Measurements from ENCODE around the gene FBXO34. TPM values are rescaled to one million over a fixed set of nuclear protein-coding genes. Genes with fewer than 3 reads are reported as not detected.

Gene FBXO34
- total RNA-seq, 1 experiment from 2014 or later: 13.9 TPM

DNA sequence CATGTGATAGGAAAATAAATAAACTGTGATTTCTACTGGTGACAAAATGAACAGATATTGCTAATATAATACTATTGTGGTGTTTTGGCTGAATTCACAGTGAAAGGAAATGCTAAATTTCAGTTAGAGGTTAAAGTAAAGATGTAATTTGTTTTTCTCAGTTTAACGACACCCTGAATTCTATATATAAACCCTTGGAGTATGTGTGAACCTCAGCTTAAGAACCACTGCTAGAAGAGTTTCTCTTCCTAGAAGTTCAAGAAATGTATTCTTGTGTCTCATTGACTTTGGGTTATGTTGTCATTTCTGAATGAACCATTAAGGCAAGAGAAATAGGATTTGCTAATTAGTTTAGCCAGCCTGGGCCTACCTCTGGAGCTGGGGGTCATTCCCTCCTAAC lies 8.2 kb downstream of the FBXO34 start:
- Mint-ChIP-seq H3K36me3 (no peaks in the 10 kb centered on the region; the same call in 1 of the 2 replicates), H3K27ac (no peak overlapping the region), H3K4me3 (no peak overlapping the region), H3K9me3 (0 out of 2 replicates have a peak, but pooled peaks cover 3% of the 10 kb centered on the region), H3K27me3 (ENCODE audit: low read depth) (no peaks in the 10 kb centered on the region), H3K4me1 (peaks cover 9% of the 10 kb centered on the region)
- ChIA-PET POLR2A (no interaction called here), CTCF (interaction anchor here (0.6 kb wide), 1 partner anchor 103 kb away, joined by 5 read pairs; no protein-coding TSS in a partner anchor)
- ATAC-seq: no peak
- DNase-seq (ENCODE audit: low spot score): no peak
- TF ChIP-seq ZNF317 (CRISPR knock-in tag; IDR thresholded peaks at IDR 0.05; ENCODE audit: borderline replicate concordance, low read depth): no peak
- TF ChIP-seq NR1H2 (CRISPR knock-in tag; IDR thresholded peaks at IDR 0.05): no peak
- TF ChIP-seq, protein P1, sequence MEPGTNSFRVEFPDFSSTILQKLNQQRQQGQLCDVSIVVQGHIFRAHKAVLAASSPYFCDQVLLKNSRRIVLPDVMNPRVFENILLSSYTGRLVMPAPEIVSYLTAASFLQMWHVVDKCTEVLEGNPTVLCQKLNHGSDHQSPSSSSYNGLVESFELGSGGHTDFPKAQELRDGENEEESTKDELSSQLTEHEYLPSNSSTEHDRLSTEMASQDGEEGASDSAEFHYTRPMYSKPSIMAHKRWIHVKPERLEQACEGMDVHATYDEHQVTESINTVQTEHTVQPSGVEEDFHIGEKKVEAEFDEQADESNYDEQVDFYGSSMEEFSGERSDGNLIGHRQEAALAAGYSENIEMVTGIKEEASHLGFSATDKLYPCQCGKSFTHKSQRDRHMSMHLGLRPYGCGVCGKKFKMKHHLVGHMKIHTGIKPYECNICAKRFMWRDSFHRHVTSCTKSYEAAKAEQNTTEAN (CRISPR knock-in tag; IDR thresholded peaks at IDR 0.05): no peak
- TF ChIP-seq, protein P2, sequence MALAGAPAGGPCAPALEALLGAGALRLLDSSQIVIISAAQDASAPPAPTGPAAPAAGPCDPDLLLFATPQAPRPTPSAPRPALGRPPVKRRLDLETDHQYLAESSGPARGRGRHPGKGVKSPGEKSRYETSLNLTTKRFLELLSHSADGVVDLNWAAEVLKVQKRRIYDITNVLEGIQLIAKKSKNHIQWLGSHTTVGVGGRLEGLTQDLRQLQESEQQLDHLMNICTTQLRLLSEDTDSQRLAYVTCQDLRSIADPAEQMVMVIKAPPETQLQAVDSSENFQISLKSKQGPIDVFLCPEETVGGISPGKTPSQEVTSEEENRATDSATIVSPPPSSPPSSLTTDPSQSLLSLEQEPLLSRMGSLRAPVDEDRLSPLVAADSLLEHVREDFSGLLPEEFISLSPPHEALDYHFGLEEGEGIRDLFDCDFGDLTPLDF (CRISPR knock-in tag; IDR thresholded peaks at IDR 0.05): no peak
- TF ChIP-seq SOX15 (CRISPR knock-in tag; IDR thresholded peaks at IDR 0.05): no peak
- TF ChIP-seq, protein P3, sequence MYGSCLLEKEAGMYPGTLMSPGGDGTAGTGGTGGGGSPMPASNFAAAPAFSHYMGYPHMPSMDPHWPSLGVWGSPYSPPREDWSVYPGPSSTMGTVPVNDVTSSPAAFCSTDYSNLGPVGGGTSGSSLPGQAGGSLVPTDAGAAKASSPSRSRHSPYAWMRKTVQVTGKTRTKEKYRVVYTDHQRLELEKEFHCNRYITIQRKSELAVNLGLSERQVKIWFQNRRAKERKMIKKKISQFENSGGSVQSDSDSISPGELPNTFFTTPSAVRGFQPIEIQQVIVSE (CRISPR knock-in tag; IDR thresholded peaks at IDR 0.05; ENCODE audit: borderline replicate concordance): no peak
- TF ChIP-seq, protein P4, sequence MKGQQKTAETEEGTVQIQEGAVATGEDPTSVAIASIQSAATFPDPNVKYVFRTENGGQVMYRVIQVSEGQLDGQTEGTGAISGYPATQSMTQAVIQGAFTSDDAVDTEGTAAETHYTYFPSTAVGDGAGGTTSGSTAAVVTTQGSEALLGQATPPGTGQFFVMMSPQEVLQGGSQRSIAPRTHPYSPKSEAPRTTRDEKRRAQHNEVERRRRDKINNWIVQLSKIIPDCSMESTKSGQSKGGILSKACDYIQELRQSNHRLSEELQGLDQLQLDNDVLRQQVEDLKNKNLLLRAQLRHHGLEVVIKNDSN (CRISPR knock-in tag; IDR thresholded peaks at IDR 0.05): no peak
- TF ChIP-seq, protein P5, sequence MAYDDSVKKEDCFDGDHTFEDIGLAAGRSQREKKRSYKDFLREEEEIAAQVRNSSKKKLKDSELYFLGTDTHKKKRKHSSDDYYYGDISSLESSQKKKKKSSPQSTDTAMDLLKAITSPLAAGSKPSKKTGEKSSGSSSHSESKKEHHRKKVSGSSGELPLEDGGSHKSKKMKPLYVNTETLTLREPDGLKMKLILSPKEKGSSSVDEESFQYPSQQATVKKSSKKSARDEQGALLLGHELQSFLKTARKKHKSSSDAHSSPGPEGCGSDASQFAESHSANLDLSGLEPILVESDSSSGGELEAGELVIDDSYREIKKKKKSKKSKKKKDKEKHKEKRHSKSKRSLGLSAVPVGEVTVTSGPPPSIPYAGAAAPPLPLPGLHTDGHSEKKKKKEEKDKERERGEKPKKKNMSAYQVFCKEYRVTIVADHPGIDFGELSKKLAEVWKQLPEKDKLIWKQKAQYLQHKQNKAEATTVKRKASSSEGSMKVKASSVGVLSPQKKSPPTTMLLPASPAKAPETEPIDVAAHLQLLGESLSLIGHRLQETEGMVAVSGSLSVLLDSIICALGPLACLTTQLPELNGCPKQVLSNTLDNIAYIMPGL (CRISPR knock-in tag; IDR thresholded peaks at IDR 0.05): no peak
- TF ChIP-seq GTF2I (CRISPR knock-in tag; conservative IDR thresholded peaks at IDR 0.05): no peak
- TF ChIP-seq TEAD1 (CRISPR knock-in tag; IDR thresholded peaks at IDR 0.05): no peak
- no peak for TF ChIP-seq HMGA2 (CRISPR knock-in tag; IDR thresholded peaks at IDR 0.05)
- TF ChIP-seq, protein P6, sequence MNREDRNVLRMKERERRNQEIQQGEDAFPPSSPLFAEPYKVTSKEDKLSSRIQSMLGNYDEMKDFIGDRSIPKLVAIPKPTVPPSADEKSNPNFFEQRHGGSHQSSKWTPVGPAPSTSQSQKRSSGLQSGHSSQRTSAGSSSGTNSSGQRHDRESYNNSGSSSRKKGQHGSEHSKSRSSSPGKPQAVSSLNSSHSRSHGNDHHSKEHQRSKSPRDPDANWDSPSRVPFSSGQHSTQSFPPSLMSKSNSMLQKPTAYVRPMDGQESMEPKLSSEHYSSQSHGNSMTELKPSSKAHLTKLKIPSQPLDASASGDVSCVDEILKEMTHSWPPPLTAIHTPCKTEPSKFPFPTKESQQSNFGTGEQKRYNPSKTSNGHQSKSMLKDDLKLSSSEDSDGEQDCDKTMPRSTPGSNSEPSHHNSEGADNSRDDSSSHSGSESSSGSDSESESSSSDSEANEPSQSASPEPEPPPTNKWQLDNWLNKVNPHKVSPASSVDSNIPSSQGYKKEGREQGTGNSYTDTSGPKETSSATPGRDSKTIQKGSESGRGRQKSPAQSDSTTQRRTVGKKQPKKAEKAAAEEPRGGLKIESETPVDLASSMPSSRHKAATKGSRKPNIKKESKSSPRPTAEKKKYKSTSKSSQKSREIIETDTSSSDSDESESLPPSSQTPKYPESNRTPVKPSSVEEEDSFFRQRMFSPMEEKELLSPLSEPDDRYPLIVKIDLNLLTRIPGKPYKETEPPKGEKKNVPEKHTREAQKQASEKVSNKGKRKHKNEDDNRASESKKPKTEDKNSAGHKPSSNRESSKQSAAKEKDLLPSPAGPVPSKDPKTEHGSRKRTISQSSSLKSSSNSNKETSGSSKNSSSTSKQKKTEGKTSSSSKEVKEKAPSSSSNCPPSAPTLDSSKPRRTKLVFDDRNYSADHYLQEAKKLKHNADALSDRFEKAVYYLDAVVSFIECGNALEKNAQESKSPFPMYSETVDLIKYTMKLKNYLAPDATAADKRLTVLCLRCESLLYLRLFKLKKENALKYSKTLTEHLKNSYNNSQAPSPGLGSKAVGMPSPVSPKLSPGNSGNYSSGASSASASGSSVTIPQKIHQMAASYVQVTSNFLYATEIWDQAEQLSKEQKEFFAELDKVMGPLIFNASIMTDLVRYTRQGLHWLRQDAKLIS (CRISPR knock-in tag; IDR thresholded peaks at IDR 0.05; ENCODE audit: borderline replicate concordance): no peak
- no peak for TF ChIP-seq EMX1 (CRISPR knock-in tag; IDR thresholded peaks at IDR 0.05)
- TF ChIP-seq, protein P7, sequence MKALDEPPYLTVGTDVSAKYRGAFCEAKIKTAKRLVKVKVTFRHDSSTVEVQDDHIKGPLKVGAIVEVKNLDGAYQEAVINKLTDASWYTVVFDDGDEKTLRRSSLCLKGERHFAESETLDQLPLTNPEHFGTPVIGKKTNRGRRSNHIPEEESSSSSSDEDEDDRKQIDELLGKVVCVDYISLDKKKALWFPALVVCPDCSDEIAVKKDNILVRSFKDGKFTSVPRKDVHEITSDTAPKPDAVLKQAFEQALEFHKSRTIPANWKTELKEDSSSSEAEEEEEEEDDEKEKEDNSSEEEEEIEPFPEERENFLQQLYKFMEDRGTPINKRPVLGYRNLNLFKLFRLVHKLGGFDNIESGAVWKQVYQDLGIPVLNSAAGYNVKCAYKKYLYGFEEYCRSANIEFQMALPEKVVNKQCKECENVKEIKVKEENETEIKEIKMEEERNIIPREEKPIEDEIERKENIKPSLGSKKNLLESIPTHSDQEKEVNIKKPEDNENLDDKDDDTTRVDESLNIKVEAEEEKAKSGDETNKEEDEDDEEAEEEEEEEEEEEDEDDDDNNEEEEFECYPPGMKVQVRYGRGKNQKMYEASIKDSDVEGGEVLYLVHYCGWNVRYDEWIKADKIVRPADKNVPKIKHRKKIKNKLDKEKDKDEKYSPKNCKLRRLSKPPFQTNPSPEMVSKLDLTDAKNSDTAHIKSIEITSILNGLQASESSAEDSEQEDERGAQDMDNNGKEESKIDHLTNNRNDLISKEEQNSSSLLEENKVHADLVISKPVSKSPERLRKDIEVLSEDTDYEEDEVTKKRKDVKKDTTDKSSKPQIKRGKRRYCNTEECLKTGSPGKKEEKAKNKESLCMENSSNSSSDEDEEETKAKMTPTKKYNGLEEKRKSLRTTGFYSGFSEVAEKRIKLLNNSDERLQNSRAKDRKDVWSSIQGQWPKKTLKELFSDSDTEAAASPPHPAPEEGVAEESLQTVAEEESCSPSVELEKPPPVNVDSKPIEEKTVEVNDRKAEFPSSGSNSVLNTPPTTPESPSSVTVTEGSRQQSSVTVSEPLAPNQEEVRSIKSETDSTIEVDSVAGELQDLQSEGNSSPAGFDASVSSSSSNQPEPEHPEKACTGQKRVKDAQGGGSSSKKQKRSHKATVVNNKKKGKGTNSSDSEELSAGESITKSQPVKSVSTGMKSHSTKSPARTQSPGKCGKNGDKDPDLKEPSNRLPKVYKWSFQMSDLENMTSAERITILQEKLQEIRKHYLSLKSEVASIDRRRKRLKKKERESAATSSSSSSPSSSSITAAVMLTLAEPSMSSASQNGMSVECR (CRISPR knock-in tag; IDR thresholded peaks at IDR 0.05; ENCODE audit: borderline replicate concordance): no peak
- TF ChIP-seq, protein P8, sequence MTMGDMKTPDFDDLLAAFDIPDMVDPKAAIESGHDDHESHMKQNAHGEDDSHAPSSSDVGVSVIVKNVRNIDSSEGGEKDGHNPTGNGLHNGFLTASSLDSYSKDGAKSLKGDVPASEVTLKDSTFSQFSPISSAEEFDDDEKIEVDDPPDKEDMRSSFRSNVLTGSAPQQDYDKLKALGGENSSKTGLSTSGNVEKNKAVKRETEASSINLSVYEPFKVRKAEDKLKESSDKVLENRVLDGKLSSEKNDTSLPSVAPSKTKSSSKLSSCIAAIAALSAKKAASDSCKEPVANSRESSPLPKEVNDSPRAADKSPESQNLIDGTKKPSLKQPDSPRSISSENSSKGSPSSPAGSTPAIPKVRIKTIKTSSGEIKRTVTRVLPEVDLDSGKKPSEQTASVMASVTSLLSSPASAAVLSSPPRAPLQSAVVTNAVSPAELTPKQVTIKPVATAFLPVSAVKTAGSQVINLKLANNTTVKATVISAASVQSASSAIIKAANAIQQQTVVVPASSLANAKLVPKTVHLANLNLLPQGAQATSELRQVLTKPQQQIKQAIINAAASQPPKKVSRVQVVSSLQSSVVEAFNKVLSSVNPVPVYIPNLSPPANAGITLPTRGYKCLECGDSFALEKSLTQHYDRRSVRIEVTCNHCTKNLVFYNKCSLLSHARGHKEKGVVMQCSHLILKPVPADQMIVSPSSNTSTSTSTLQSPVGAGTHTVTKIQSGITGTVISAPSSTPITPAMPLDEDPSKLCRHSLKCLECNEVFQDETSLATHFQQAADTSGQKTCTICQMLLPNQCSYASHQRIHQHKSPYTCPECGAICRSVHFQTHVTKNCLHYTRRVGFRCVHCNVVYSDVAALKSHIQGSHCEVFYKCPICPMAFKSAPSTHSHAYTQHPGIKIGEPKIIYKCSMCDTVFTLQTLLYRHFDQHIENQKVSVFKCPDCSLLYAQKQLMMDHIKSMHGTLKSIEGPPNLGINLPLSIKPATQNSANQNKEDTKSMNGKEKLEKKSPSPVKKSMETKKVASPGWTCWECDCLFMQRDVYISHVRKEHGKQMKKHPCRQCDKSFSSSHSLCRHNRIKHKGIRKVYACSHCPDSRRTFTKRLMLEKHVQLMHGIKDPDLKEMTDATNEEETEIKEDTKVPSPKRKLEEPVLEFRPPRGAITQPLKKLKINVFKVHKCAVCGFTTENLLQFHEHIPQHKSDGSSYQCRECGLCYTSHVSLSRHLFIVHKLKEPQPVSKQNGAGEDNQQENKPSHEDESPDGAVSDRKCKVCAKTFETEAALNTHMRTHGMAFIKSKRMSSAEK (CRISPR knock-in tag; IDR thresholded peaks at IDR 0.05; ENCODE audit: borderline replicate concordance): no peak
- no peak for TF ChIP-seq FOXP1 (CRISPR knock-in tag; IDR thresholded peaks at IDR 0.05; ENCODE audit: borderline replicate concordance)
- TF ChIP-seq, protein P9, sequence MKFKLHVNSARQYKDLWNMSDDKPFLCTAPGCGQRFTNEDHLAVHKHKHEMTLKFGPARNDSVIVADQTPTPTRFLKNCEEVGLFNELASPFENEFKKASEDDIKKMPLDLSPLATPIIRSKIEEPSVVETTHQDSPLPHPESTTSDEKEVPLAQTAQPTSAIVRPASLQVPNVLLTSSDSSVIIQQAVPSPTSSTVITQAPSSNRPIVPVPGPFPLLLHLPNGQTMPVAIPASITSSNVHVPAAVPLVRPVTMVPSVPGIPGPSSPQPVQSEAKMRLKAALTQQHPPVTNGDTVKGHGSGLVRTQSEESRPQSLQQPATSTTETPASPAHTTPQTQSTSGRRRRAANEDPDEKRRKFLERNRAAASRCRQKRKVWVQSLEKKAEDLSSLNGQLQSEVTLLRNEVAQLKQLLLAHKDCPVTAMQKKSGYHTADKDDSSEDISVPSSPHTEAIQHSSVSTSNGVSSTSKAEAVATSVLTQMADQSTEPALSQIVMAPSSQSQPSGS (CRISPR knock-in tag; IDR thresholded peaks at IDR 0.05; ENCODE audit: borderline replicate concordance, low read depth): no peak
